Uterus (tissue), 2 donors: ENCODE data around the gene ADARB2.

Source experiments
- CTCF ChIP-seq, 4 experiments: fragments of 200-600 bp in 2 of 4; fragments of 450-650 bp in 2 of 4; sonication (generic) in 2 of 4; IDR thresholded peaks; one replicate each; pipeline ENCODE4 v1.5.1; 2016 to 2019; ENCODE audit warnings: antibody characterized with exemption in 4 of 4, mild to moderate bottlenecking in 2 of 4, moderate library complexity in 1 of 4
- POLR2A ChIP-seq, 2 donors: fragments of 450-650 bp; IDR thresholded peaks; one replicate each; pipeline ENCODE4 v1.6.1; 2016; ENCODE audit warnings: antibody characterized with exemption in 2 of 2, mild to moderate bottlenecking in 1 of 2, moderate library complexity in 1 of 2

- TF ChIP-seq POLR2A (IDR thresholded peaks at IDR 0.05): no peak
- no peak for TF ChIP-seq CTCF (IDR thresholded peaks at IDR 0.05)
These were observed 449.8 kb downstream of the ADARB2 start for GRCh38 chr10:1287487-1287886.
